Panc1 (cell line): ENCODE measurements around the gene SFMBT1.

Experiments used
- CTCF ChIP-seq: fragments of 450-650 bp; IDR thresholded peaks from 2 replicates; pipeline ENCODE4 v1.5.1; 2017; ENCODE audit warnings: mild to moderate bottlenecking
- TF ChIP-seq, protein P1 (sequence below), 2 experiments: IDR thresholded peaks; 2 replicates each; pipeline ENCODE4 v1.6.1; 2011 to 2012; ENCODE audit warnings: low read depth in 2 of 2, control low read depth in 1 of 2, low read length in 1 of 2, mild to moderate bottlenecking in 1 of 2, moderate library complexity in 1 of 2; ENCODE audit not compliant: insufficient read depth in 1 of 2

DNA sequence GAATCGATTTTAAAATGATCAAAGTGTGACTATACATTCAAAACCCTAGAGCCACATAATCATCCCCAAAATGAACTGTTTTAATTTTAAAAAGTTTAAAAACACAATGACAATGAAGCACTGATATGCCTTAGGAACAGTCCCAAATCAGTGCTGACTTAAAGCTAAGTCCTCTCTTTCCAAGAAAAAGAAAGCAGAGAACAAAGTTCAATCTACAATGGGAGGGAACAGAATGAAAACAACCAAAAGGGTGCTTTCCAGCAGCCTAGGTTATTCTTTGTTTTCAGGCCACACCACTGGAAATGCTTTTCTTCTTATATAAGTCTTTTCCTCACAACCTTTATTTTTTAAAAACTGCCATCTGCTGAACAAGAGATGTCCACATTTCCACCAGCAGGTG lies 141.3 kb downstream of the SFMBT1 start:
- TF ChIP-seq, protein P1, sequence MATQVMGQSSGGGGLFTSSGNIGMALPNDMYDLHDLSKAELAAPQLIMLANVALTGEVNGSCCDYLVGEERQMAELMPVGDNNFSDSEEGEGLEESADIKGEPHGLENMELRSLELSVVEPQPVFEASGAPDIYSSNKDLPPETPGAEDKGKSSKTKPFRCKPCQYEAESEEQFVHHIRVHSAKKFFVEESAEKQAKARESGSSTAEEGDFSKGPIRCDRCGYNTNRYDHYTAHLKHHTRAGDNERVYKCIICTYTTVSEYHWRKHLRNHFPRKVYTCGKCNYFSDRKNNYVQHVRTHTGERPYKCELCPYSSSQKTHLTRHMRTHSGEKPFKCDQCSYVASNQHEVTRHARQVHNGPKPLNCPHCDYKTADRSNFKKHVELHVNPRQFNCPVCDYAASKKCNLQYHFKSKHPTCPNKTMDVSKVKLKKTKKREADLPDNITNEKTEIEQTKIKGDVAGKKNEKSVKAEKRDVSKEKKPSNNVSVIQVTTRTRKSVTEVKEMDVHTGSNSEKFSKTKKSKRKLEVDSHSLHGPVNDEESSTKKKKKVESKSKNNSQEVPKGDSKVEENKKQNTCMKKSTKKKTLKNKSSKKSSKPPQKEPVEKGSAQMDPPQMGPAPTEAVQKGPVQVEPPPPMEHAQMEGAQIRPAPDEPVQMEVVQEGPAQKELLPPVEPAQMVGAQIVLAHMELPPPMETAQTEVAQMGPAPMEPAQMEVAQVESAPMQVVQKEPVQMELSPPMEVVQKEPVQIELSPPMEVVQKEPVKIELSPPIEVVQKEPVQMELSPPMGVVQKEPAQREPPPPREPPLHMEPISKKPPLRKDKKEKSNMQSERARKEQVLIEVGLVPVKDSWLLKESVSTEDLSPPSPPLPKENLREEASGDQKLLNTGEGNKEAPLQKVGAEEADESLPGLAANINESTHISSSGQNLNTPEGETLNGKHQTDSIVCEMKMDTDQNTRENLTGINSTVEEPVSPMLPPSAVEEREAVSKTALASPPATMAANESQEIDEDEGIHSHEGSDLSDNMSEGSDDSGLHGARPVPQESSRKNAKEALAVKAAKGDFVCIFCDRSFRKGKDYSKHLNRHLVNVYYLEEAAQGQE (IDR thresholded peaks at IDR 0.05; ENCODE audit: insufficient read depth in 1 of 2, low read depth in 2 of 2, low read length in 1 of 2) = no peak
- TF ChIP-seq CTCF = no peak
